Panc1 (cell line): Measurements from ENCODE around the gene INPP5D. TPM values are rescaled to one million over a fixed set of nuclear protein-coding genes. Genes with fewer than 3 reads are reported as not detected.

ENCODE experiments used
- ATAC-seq: fragments of 200-7000 bp; cut with Tn5 transposase; 2 replicates; pipeline ENCODE4 v1.9.1; 2020; ENCODE audit warnings: mild to moderate bottlenecking, moderate library complexity
- BruUV-seq: library from RNA; stranded (reverse); fragments of 400-500 nt; replicated peaks from 2 replicates; lab custom pipeline; 2021; lab: Mats Ljungman, UMichigan
- CTCF ChIA-PET: fragments of 300-600 bp; sonication (Branson Sonifier 250); formaldehyde crosslinking; loops from one replicate; lab custom pipeline; 2022; ENCODE audit warnings: antibody characterized with exemption; lab: Charles Lee
- POLR2A ChIA-PET: fragments of 300-600 bp; sonication (Branson Sonifier 250); formaldehyde crosslinking; loops from one replicate; lab custom pipeline; 2022; ENCODE audit warnings: antibody characterized with exemption; lab: Charles Lee
- DNase-seq: peaks from one replicate; pipeline ENCODE4 v3.0.0-alpha.2; 2010; ENCODE audit warnings: low read depth, low spot score
- H3K27ac ChIP-seq: 2 replicates; pipeline ENCODE4 v1.5.1; 2011; ENCODE audit warnings: mild to moderate bottlenecking, low read length, inconsistent platforms
- H3K27me3 ChIP-seq: fragments of 200-500 bp; sonication (Bioruptor generic); 2 replicates; pipeline ENCODE4 v1.6.0; 2014; ENCODE audit warnings: low read length, inconsistent platforms; ENCODE audit not compliant: control insufficient read depth, insufficient read depth
- H3K36me3 ChIP-seq: fragments of 200-500 bp; sonication (Bioruptor generic); 2 replicates; pipeline ENCODE4 v1.5.1; 2014; ENCODE audit warnings: inconsistent platforms, mild to moderate bottlenecking, low read length, moderate library complexity; ENCODE audit not compliant: control insufficient read depth, insufficient read depth
- H3K4me1 ChIP-seq: 2 replicates; pipeline ENCODE4 v1.5.1; 2011; ENCODE audit warnings: inconsistent platforms, mild to moderate bottlenecking, low read length, moderate library complexity; ENCODE audit not compliant: control insufficient read depth, insufficient read depth
- H3K4me3 ChIP-seq, 2 experiments: 2 replicates each; pipeline ENCODE4 v1.5.1; 2011 to 2012; ENCODE audit warnings: low read depth in 2 of 2, low read length in 2 of 2, mild to moderate bottlenecking in 2 of 2, inconsistent platforms in 1 of 2, moderate library complexity in 1 of 2
- H3K9me3 ChIP-seq: fragments of 200-500 bp; sonication (Bioruptor generic); 2 replicates; pipeline ENCODE4 v1.5.1; 2014; ENCODE audit warnings: low read depth, mild to moderate bottlenecking, inconsistent platforms, low read length, moderate library complexity; ENCODE audit not compliant: control insufficient read depth, insufficient read depth
- CTCF ChIP-seq: fragments of 450-650 bp; IDR thresholded peaks from 2 replicates; pipeline ENCODE4 v1.5.1; 2017; ENCODE audit warnings: mild to moderate bottlenecking
- POLR2AphosphoS5 ChIP-seq: IDR thresholded peaks from 2 replicates; pipeline ENCODE4 v1.6.1; 2012; ENCODE audit warnings: mild to moderate bottlenecking, low read depth, low read length, moderate library complexity
- REST ChIP-seq, 2 experiments: IDR thresholded peaks; 2 replicates each; pipeline ENCODE4 v1.6.1; 2011 to 2012; ENCODE audit warnings: low read depth in 2 of 2, control low read depth in 1 of 2, low read length in 1 of 2, mild to moderate bottlenecking in 1 of 2, moderate library complexity in 1 of 2; ENCODE audit not compliant: insufficient read depth in 1 of 2
- SIN3A ChIP-seq: IDR thresholded peaks from 2 replicates; pipeline ENCODE4 v1.6.1; 2012; ENCODE audit warnings: low read depth, mild to moderate bottlenecking, low read length, moderate library complexity, borderline replicate concordance; ENCODE audit not compliant: insufficient read depth
- TCF7L2 ChIP-seq: IDR thresholded peaks from 2 replicates; pipeline ENCODE4 v1.6.1; 2011; ENCODE audit warnings: mild to moderate bottlenecking, low read depth, low read length, inconsistent platforms
- in situ Hi-C: cut with HindIII; loops from 2 replicates; pipeline ENCODE4 v1.10.0; 2016; ENCODE audit warnings: low sequenced_read_pairs, low pct_unique_long_range_greater_than_20kb
- intact Hi-C: fragments of 100-400 bp; cut with micrococcal nuclease; formaldehyde crosslinking; loops from one replicate; pipeline ENCODE4 v1.10.0; 2022; ENCODE audit not compliant: unreplicated experiment
- total RNA-seq: library from RNA; stranded (reverse); gene quantifications from one replicate; pipeline ENCODE4 v1.2.1, GENCODE V29; 2021; ENCODE audit not compliant: unreplicated experiment

INPP5D gene
- total RNA-seq, 1 experiment from 2014 or later = 0.39 TPM

- H3K27ac ChIP-seq = no peak overlapping the region
- ChIA-PET CTCF (no interaction called here), POLR2A (no interaction called here)
- in situ Hi-C loops (no loop called here), intact Hi-C loops (no loop called here)
- TF ChIP-seq SIN3A (no peak), REST (IDR thresholded peaks at IDR 0.05; ENCODE audit: insufficient read depth in 1 of 2, low read depth in 2 of 2, low read length in 1 of 2) (no peak), TCF7L2 (no peak), POLR2AphosphoS5 (no peak), CTCF (no peak)
- H3K4me3 ChIP-seq = no peak overlapping the region
- H3K36me3 ChIP-seq = no peaks in the 10 kb centered on the region
- H3K27me3 ChIP-seq = no peaks in the 10 kb centered on the region
- no peaks in the 10 kb centered on the region for H3K9me3 ChIP-seq
- DNase-seq (no peak), ATAC-seq (no peak)
- no peaks in the 10 kb centered on the region for H3K4me1 ChIP-seq
- no TSS peak for BruUV-seq
Measured at GRCh38 chr2:233185330-233185729, 125.2 kb downstream of the INPP5D start.

GRCh38 chr2:233185963-233186362, 125.8 kb downstream of the INPP5D start:
- no TSS peak for BruUV-seq
- POLR2A ChIA-PET = no interaction called here
- ATAC-seq = 0 out of 2 replicates have a peak, but pooled peaks have one; percentile 46
- no peak overlapping the region for H3K4me3 ChIP-seq
- no peaks in the 10 kb centered on the region for H3K4me1 ChIP-seq
- TF ChIP-seq CTCF (no peak), POLR2AphosphoS5 (no peak), TCF7L2 (no peak), SIN3A (no peak), REST (IDR thresholded peaks at IDR 0.05; ENCODE audit: insufficient read depth in 1 of 2, low read depth in 2 of 2, low read length in 1 of 2) (no peak)
- in situ Hi-C loops (no loop called here), intact Hi-C loops (no loop called here)
- H3K27ac ChIP-seq = no peak overlapping the region
- CTCF ChIA-PET = no interaction called here
- DNase-seq = no peak
- no peaks in the 10 kb centered on the region for H3K36me3 ChIP-seq
- H3K27me3 ChIP-seq = no peaks in the 10 kb centered on the region
- no peaks in the 10 kb centered on the region for H3K9me3 ChIP-seq
